ENCODE results near the gene ERC2.

DNA sequence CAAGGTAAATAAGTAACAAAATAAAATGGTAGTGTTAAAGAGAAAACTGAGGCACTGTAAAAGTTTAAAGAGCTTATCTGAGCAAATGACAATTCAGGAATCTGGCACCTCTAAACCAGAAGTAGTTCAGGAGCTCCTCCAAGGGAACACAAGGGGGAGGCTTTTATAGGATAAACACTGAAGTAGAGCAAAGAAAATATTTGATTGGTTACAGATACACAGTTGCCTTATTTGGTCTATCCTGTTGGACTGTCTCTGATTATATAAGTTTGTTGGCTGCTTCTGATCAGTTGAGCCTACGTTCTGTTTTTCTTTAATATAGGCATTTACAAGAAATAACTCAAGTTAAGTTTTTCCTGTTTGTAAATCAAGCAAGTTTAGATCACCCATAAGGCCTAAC is 146.9 kb downstream of the ERC2 start:
- TF ChIP-seq CTCF (conservative IDR thresholded peaks at IDR 0.05 in 1 of 2, IDR thresholded peaks at IDR 0.05 in 1 of 2; ENCODE audit: low read depth in 1 of 2, low read length in 2 of 2) (no peak), EZH2 (IDR thresholded peaks at IDR 0.05; ENCODE audit: low read length, missing control alignments) (no peak)

Measured in fibroblast of lung (primary cell).